HG03060 (cell line): ENCODE measurements around the gene FADD.

Experiments
- ATAC-seq: cut with Tn5 transposase; IDR thresholded peaks from one replicate; pipeline ENCODE4 v1.9.1; 2021; ENCODE audit warnings: low read depth, moderate number of reproducible peaks; ENCODE audit not compliant: unreplicated experiment

FADD gene

GRCh38 chr11:70230840-70231710 lies 28.0 kb downstream of the FADD start:
- ATAC-seq = no peak

GRCh38 chr11:70233034-70233433 lies 29.9 kb downstream of the FADD start:
- no peak for ATAC-seq

GRCh38 chr11:70233511-70233934 lies 30.4 kb downstream of the FADD start:
- no peak for ATAC-seq

- ATAC-seq = no peak
Measured at GRCh38 chr11:70233962-70234361, 30.9 kb downstream of the FADD start.

- no peak for ATAC-seq
Measured at GRCh38 chr11:70240337-70240736, 37.2 kb downstream of the FADD start.

- no peak for ATAC-seq
Measured at GRCh38 chr11:70241709-70242108, 38.6 kb downstream of the FADD start.

GRCh38 chr11:70242885-70243284 lies 39.8 kb downstream of the FADD start:
- no peak for ATAC-seq

GRCh38 chr11:70243912-70244652 lies 41.0 kb downstream of the FADD start:
- no peak for ATAC-seq

- ATAC-seq = no peak
Measured at GRCh38 chr11:70244698-70245097, 41.6 kb downstream of the FADD start.

GRCh38 chr11:70246196-70246595 lies 43.1 kb downstream of the FADD start:
- ATAC-seq = no peak

GRCh38 chr11:70247042-70247709 lies 44.1 kb downstream of the FADD start:
- ATAC-seq = no peak

- ATAC-seq = no peak
Measured at GRCh38 chr11:70247710-70248072, 44.6 kb downstream of the FADD start.

- no peak for ATAC-seq
Measured at GRCh38 chr11:70250876-70251658, 48.0 kb downstream of the FADD start.

- ATAC-seq = no peak
Measured at GRCh38 chr11:70251659-70252321, 48.7 kb downstream of the FADD start.

GRCh38 chr11:70252844-70253243 lies 49.7 kb downstream of the FADD start:
- ATAC-seq = no peak

GRCh38 chr11:70255477-70256116 lies 52.5 kb downstream of the FADD start:
- no peak for ATAC-seq
